Activated CD4-positive, alpha-beta memory T cell treated with anti-CD3 and anti-CD28 coated beads for 36 hours (primary cell): ENCODE data around the gene MPO. TPM values are rescaled to one million over a fixed set of nuclear protein-coding genes. Genes with fewer than 3 reads are reported as not detected.

Experiments used
- CTCF ChIA-PET: fragments of 350-600 bp; sonication (Branson Sonifier 250); formaldehyde crosslinking; loops from one replicate; lab custom pipeline; 2021; ENCODE audit warnings: antibody characterized with exemption, inconsistent platforms; lab: Charles Lee
- POLR2A ChIA-PET: fragments of 350-600 bp; sonication (Branson Sonifier 250); formaldehyde crosslinking; loops from one replicate; lab custom pipeline; 2021; ENCODE audit warnings: antibody characterized with exemption; lab: Charles Lee
- DNase-seq: peaks from one replicate; pipeline ENCODE4 v3.0.0-alpha.2; 2020
- H3K27ac Mint-ChIP-seq: one replicate; pipeline ENCODE4 v1.8.0; 2021; ENCODE audit warnings: mixed read lengths
- H3K27me3 Mint-ChIP-seq: one replicate; pipeline ENCODE4 v1.8.0; 2021; ENCODE audit warnings: mixed read lengths
- H3K36me3 Mint-ChIP-seq: one replicate; pipeline ENCODE4 v1.8.0; 2021; ENCODE audit warnings: mixed read lengths
- H3K4me1 Mint-ChIP-seq: one replicate; pipeline ENCODE4 v1.8.0; 2021; ENCODE audit warnings: low read depth, mixed read lengths
- H3K4me3 Mint-ChIP-seq: one replicate; pipeline ENCODE4 v1.8.0; 2021; ENCODE audit warnings: mild to moderate bottlenecking, mixed read lengths
- H3K9me3 Mint-ChIP-seq: one replicate; pipeline ENCODE4 v1.8.0; 2021; ENCODE audit warnings: mixed read lengths
- intact Hi-C: fragments of 100-400 bp; cut with micrococcal nuclease; formaldehyde crosslinking; loops from one replicate; pipeline ENCODE4 v1.15.1; 2023
- total RNA-seq, 2 experiments: library from RNA; stranded (reverse); gene quantifications; one replicate each; pipeline ENCODE4 v1.2.3, GENCODE V29; 2021

Gene MPO
- total RNA-seq, 2 experiments from 2014 or later: 0.17 to 0.22 TPM

DNA sequence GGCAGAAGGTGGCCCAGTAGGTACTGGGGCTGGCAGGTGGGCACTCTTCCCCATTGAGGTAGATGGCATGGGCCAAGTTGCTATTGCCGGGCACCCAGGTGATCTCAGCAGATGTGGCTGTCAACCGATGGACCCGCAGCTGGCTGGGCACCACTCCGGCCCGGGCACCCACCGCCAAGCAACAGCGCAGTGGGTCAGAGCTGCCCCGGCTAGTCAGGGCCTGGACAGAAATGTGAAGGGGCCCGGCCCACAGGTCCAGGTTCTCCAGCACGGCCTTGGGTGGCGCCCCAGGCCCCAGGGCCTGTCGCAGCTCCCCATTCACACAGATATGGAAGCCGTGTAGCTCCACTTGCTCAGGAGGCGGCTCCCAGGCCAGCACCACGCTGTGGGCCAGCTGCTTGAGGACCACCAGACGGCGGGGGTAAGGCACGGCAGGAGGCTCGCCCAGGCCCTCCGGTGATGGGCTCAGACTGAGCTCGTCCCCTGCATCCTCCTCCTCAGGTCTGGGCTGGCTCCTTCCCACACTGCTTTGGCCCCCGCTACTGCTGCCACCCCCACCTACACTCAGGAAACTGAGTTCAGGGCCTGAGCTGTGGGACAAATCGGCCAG, 31.4 kb upstream of the MPO start:
- Mint-ChIP-seq H3K4me3 (no peak overlapping the region), H3K4me1 (peaks cover 2% of the 10 kb centered on the region), H3K27me3 (no peaks in the 10 kb centered on the region), H3K36me3 (no peaks in the 10 kb centered on the region), H3K27ac (no peak overlapping the region), H3K9me3 (no peaks in the 10 kb centered on the region)
- POLR2A ChIA-PET: interaction anchor here (1.5 kb wide), 1 partner anchor 105 kb away, joined by 3 read pairs; the partner anchor contains the start of gene RNF43
- intact Hi-C loops: no loop called here
- no peak for DNase-seq
- CTCF ChIA-PET: interaction anchor here (1.3 to 1.5 kb wide), 2 partner anchors 8 to 105 kb away, joined by 3 to 5 read pairs; partner anchors contain the start of gene RNF43

GRCh38 chr17:58311429-58311894, 30.7 kb upstream of the MPO start:
- H3K36me3 Mint-ChIP-seq: no peaks in the 10 kb centered on the region
- H3K27ac Mint-ChIP-seq: no peak overlapping the region
- intact Hi-C loops: no loop called here
- no peaks in the 10 kb centered on the region for H3K27me3 Mint-ChIP-seq
- H3K4me1 Mint-ChIP-seq: no peaks in the 10 kb centered on the region
- CTCF ChIA-PET: interaction anchor here (1.3 kb wide), 1 partner anchor 7 kb away, joined by 5 read pairs; no protein-coding TSS in a partner anchor
- POLR2A ChIA-PET: interaction anchor here (1.5 kb wide), 1 partner anchor 105 kb away, joined by 3 read pairs; the partner anchor contains the start of gene RNF43
- H3K9me3 Mint-ChIP-seq: no peaks in the 10 kb centered on the region
- DNase-seq: no peak
- H3K4me3 Mint-ChIP-seq: no peak overlapping the region

DNA sequence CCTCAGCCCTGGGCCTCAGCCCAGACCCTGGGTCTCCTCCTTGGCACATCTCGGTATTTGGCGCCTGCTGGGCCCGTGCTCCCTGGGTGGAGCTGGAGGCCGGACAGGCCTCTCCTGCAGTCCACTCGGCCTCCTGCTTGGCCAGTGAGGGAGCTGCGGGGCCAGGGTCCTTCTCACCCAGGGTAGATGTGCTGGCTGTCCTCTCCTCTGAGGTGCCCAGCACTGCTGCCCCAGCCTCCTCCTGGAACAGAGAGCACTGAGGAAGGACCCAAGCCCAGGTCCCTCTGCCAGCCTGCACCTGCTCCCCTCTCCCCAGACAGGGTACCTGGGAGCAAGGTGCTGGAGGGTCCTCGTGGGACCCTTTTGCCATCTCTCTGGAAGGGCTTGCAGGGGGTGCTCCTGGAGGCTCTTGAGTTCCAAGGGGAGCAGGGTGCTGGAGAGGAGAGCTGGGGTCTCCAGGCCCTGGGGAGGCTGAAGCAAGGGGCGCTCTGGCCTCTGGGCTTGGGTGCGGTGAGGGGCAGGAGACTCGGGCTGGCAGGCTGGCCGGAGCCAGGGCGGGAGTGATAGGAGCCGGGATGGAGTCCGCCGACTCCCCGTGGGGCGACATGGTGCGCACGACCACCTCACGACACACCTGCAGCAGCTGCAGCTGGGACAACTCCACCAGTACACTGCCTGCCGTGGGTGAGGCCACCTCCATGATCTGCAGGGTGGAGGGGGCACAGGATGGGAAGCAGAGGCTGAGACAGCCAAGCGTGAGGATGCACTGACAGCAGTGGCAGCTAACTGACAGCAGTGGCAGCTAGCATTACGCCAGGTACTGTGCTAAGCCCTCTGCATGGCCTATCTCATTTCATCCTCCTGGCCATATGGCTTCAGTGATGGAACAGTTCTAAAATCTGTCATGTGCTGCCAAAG, 30.0 kb upstream of the MPO start:
- Mint-ChIP-seq H3K9me3 (no peaks in the 10 kb centered on the region), H3K36me3 (no peaks in the 10 kb centered on the region), H3K4me3 (no peak overlapping the region), H3K27ac (no peak overlapping the region), H3K27me3 (no peaks in the 10 kb centered on the region), H3K4me1 (no peaks in the 10 kb centered on the region)
- DNase-seq: no peak
- intact Hi-C loops: no loop called here
- ChIA-PET POLR2A (no interaction called here), CTCF (no interaction called here)

GRCh38 chr17:58309918-58310259, 29.2 kb upstream of the MPO start:
- H3K9me3 Mint-ChIP-seq: no peaks in the 10 kb centered on the region
- H3K27me3 Mint-ChIP-seq: no peaks in the 10 kb centered on the region
- H3K4me1 Mint-ChIP-seq: no peaks in the 10 kb centered on the region
- no peak overlapping the region for H3K27ac Mint-ChIP-seq
- CTCF ChIA-PET: no interaction called here
- POLR2A ChIA-PET: no interaction called here
- H3K4me3 Mint-ChIP-seq: no peak overlapping the region
- H3K36me3 Mint-ChIP-seq: no peaks in the 10 kb centered on the region
- no peak for DNase-seq
- intact Hi-C loops: no loop called here

DNA sequence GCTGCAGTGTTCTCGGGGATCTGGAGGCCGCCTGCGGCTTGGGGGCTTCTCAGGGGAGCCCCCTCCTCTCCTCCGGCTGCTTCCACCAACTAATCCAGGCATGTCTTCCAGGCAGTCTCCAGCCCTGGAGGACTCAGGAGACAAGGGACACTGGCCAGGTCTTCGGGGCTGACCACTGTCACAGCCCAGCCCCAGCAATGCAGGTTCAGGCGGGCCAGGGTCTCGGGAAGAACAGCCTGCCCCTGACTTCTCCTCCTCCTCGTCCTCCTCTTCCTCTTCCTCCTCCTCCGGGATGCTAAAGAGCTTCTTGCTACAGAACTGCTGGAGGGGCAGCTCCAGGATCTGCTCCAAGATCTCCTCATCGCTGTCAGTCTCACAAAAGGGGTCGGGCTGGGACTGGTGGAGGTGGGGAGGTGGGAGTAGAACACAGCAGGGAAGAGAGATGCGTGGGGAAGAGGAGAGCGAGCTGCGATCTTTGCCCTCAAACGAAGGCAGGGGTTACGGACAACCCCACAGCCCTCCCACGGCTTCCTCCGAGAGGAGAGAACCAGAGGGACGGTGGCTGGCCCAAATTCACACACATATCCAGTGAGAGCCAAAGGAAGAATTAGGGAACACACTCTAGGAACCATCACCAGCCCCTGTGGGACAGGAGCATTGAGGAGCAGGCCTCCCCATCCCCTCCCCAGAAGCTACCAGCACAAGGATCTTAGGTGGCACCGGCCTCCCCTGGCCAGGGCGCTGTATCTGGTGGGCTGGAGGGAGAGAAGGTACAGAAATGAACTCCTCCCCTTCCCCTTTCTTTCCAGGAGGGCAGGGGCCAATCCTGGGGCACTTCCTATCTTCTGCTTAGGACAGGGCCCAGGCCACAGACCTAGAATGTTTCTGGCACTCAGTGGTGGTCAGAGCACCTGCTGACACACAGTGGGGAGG, 28.5 kb upstream of the MPO start:
- H3K4me3 Mint-ChIP-seq: no peak overlapping the region
- CTCF ChIA-PET: interaction anchor here (1.2 to 6.7 kb wide), 2 partner anchors 7 to 46 kb away, joined by 3 to 76 read pairs; no protein-coding TSS in a partner anchor
- no peaks in the 10 kb centered on the region for H3K27me3 Mint-ChIP-seq
- POLR2A ChIA-PET: no interaction called here
- no peaks in the 10 kb centered on the region for H3K9me3 Mint-ChIP-seq
- H3K36me3 Mint-ChIP-seq: no peaks in the 10 kb centered on the region
- intact Hi-C loops: no loop called here
- H3K4me1 Mint-ChIP-seq: peaks cover 2% of the 10 kb centered on the region
- no peak overlapping the region for H3K27ac Mint-ChIP-seq
- no peak for DNase-seq

DNA sequence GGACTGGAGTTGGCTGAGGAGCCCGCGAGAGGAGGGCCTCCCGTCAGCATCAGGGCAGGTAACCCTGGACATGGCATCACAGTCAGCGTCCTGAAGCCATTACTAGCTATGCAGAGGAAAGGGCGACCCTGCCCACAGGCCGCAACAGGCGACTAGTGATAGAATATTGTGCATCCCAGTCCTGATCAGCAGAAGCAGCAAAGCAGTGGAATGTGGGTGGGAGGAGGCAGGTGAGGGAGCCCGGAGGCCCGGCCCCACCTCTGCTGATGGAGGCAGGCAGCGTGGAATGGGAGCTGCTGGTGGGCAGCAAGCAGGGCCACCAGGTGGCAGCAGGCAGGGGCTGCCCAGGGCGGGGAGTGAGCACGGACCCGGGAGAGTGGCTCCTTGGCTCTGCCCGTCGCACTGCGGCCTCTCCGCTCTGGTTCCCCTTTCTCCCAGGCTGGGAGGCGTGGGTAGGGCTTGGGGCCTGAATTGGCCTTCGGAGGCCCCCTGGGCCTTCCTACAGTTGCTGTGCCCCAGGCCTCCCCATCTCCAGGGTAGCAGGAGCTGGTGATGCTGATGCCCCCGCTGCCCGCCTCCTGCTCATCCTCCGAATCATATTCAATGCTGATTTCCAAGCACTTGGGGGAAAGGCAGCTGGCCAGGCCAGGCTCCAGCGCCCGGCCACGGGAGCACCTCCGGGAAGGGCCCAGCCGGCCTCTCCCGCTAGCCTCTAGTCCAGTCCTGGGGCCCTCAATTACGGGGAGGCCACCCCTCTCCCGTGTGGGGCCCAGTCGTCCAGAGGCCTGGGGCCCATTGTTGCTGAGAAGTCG, 27.6 kb upstream of the MPO start:
- no peaks in the 10 kb centered on the region for H3K9me3 Mint-ChIP-seq
- H3K27me3 Mint-ChIP-seq: no peaks in the 10 kb centered on the region
- H3K4me3 Mint-ChIP-seq: no peak overlapping the region
- H3K27ac Mint-ChIP-seq: no peak overlapping the region
- no peak for DNase-seq
- H3K36me3 Mint-ChIP-seq: no peaks in the 10 kb centered on the region
- H3K4me1 Mint-ChIP-seq: peaks cover 5% of the 10 kb centered on the region
- CTCF ChIA-PET: interaction anchor here (1.2 to 6.7 kb wide), 2 partner anchors 8 to 46 kb away, joined by 3 to 76 read pairs; no protein-coding TSS in a partner anchor
- intact Hi-C loops: no loop called here
- POLR2A ChIA-PET: no interaction called here

- POLR2A ChIA-PET: no interaction called here
- no peak for DNase-seq
- no peak overlapping the region for H3K4me3 Mint-ChIP-seq
- H3K27ac Mint-ChIP-seq: no peak overlapping the region
- no peaks in the 10 kb centered on the region for H3K9me3 Mint-ChIP-seq
- H3K36me3 Mint-ChIP-seq: no peaks in the 10 kb centered on the region
- CTCF ChIA-PET: interaction anchor here (0.6 to 6.7 kb wide), 2 partner anchors 9 to 291 kb away, joined by 3 to 76 read pairs; no protein-coding TSS in a partner anchor
- H3K4me1 Mint-ChIP-seq: peaks cover 5% of the 10 kb centered on the region
- intact Hi-C loops: no loop called here
- no peaks in the 10 kb centered on the region for H3K27me3 Mint-ChIP-seq
Observed at GRCh38 chr17:58307468-58308172, 26.9 kb upstream of the MPO start.

DNA sequence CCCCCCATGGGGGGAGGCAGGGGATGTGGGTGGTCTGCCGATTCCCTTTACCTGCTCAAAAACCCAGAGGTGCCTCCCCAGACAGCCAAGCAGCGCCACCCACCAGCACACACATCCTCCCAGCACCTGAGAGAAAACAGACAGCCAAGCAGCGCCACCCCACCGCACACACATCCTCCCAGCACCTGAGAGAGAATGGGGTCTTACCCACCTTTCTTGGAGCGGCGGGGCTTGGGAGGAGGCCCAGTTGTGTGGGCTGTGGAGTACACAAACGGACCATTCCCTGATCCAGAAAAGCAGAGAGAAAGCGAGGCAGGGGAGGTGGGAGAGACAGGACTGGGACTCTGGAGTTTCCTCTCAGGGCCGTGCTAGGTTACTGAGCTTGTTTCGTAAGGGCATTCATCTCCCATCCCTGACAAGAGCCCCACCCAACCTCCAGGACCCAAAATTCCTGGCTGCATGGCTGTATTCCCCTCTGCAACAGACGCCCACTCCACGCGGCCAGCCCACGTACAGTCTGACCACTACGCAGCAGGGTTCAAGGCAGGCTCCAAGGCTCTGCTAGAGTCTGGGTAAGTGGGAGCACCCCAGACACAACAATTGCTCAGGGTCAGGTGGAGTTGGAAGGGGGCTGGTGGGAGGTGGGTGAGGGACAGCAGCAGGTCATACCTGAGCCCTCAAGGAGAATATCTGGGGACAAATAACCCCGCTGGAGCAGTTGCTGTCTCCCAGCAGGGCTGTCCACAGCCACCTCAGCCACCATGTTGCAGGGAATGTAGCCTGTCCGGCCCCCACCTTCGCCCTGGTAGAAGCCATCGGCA, 25.6 kb upstream of the MPO start:
- Mint-ChIP-seq H3K27ac (no peak overlapping the region), H3K36me3 (no peaks in the 10 kb centered on the region), H3K4me1 (peaks cover 5% of the 10 kb centered on the region), H3K4me3 (no peak overlapping the region), H3K27me3 (no peaks in the 10 kb centered on the region), H3K9me3 (no peaks in the 10 kb centered on the region)
- ChIA-PET POLR2A (no interaction called here), CTCF (interaction anchor here (0.9 to 6.7 kb wide), 6 partner anchors 10 to 186 kb away, joined by 3 to 76 read pairs (median 10); partner anchors contain the start of genes HSF5 and RNF43)
- DNase-seq: no peak
- intact Hi-C loops: no loop called here

GRCh38 chr17:58305626-58306025, 24.9 kb upstream of the MPO start:
- no peaks in the 10 kb centered on the region for H3K27me3 Mint-ChIP-seq
- H3K27ac Mint-ChIP-seq: no peak overlapping the region
- intact Hi-C loops: no loop called here
- no peaks in the 10 kb centered on the region for H3K9me3 Mint-ChIP-seq
- CTCF ChIA-PET: interaction anchor here (0.9 to 6.7 kb wide), 10 partner anchors 10 to 187 kb away, joined by 3 to 76 read pairs (median 6); partner anchors contain the start of genes HSF5 and RNF43
- no peak overlapping the region for H3K4me3 Mint-ChIP-seq
- POLR2A ChIA-PET: interaction anchor here (1.1 to 1.5 kb wide), 2 partner anchors 12 to 22 kb away, joined by 4 to 6 read pairs; no protein-coding TSS in a partner anchor
- H3K4me1 Mint-ChIP-seq: peaks cover 5% of the 10 kb centered on the region
- no peaks in the 10 kb centered on the region for H3K36me3 Mint-ChIP-seq
- no peak for DNase-seq
